Measurements from ENCODE around the gene KIF26B. TPM values are rescaled to one million over a fixed set of nuclear protein-coding genes. Genes with fewer than 3 reads are reported as not detected.
A peak's percentile ranks its signal among the peaks of the same experiment; 100 is the strongest.

The KIF26B gene
- total and polyA plus RNA-seq, 2 experiments from 2014 or later, result 2.5 to 8.0 TPM

DNA sequence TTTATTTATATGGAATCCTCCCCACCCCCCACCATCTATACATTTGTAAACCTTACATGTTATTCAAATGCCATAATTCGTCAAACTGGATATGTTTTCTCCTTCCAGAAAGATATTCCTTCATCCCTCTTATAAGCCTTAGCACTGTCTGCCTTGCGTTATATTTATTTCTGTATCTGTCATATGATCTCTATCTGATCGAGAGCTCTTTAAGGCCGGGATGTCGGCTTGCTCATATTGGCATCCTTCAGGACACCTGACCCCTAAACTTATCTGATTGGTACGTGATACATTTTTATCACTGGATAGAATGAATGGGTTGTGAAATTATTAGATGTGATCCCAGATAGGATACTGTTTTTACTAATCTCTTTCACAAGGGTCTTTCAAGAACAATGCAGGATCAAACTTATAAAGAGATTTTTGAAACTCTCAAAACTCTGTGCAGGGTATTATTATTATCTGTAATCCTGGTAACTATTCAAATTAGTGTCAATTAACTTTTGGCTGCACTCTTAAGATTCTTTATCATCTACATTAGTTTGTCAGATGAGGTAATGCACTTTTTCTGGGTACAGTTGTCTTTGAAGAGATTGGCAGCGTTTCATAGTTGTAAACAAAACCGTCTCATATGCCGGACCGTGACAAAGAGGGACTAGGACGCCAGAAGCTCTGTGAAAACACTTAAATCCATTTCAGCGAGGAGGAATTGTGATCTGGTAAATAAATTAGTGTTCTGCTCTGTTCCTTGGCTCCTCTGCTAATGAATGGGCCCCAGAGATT, 152.0 kb downstream of the KIF26B start:
- Histone ChIP-seq H3K36me3 (ENCODE audit: low read depth) (no peaks in the 10 kb centered on the region), H3K9me3 (ENCODE audit: low read depth) (no peaks in the 10 kb centered on the region), H3K9ac (no peak overlapping the region), H4K20me1 (ENCODE audit: insufficient read depth) (no peaks in the 10 kb centered on the region), H3K9me2 (ENCODE audit: insufficient read depth) (no peaks in the 10 kb centered on the region), H2AFZ (no peak overlapping the region), H3F3A (ENCODE audit: insufficient read depth) (no peaks in the 10 kb centered on the region), H3K27me3 (replicated peaks; ENCODE audit: insufficient read depth) (no peaks in the 10 kb centered on the region), H3K79me2 (ENCODE audit: insufficient read depth) (no peaks in the 10 kb centered on the region), H3K4me1 (ENCODE audit: insufficient read depth) (no peaks in the 10 kb centered on the region), H3K4me2 (ENCODE audit: unreplicated experiment) (no peak overlapping the region), H3K4me3 (no peak overlapping the region), H3K27ac (no peak overlapping the region)
- DNase-seq, result no peak
- TF ChIP-seq EZH2 (IDR thresholded peaks at IDR 0.05; ENCODE audit: insufficient read depth, poor library complexity, severe bottlenecking) (no peak), EZH2phosphoT487 (IDR thresholded peaks at IDR 0.05; ENCODE audit: insufficient read depth, low read depth) (no peak)
- in situ Hi-C loops (cut with MboI), result no loop called here
- 50% methylated on average over 12 of the region's 12 CpGs for WGBS, 2 experiments (ENCODE audit: low coverage in 1 of 2, low lambda C conversion rate in 2 of 2, missing lambda C conversion rate in 2 of 2)

DNA sequence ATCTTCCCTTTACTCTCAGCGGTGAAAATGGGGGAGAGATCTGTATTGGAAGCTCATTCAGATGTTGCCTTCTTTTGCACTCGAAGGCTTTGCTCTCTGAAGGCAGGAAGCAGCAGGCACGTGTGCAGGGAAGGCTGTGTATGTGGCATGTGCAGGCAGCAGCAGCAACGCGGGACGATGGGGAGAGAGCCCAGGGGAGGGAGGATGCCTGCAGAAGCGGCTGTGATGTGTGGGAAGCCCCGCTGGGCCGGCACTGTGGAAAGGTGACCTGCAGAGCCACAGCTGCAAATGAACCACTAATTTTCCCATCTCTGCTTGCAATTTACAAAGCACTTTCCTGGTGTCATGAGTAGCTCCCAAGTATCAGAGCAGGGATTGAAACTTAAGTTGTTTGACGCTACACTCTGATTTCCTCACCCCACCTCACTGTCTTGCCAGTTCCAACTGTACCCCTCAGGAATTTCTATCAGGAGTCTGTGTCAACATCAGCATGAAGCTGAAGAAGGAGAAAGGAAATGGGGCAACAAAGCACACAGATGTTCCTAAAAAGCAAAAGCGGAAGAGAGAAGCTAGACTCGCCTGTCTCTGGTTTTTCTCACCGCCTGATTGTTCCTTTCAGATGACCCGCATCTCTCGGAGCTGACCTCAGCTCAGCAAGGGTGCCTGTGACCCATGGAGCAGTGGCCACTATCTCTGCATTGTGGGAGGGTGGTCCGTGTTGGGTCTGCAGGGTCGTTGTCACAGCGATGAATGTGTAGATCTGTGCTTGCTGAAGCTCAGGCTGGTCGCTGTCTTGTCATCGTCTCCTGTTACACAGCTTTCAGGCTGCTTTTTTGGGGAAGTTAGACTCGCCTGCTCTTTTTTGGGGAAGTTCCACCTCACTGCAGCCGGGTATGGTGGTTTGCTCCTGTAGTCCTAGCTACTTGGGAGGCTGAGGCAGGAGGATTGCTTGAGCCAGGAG, 156.1 kb downstream of the KIF26B start:
- Histone ChIP-seq H3K79me2 (ENCODE audit: insufficient read depth) (no peaks in the 10 kb centered on the region), H3K9me2 (ENCODE audit: insufficient read depth) (no peaks in the 10 kb centered on the region), H3K4me2 (ENCODE audit: unreplicated experiment) (peak overlapping the region; percentile 84), H3K36me3 (ENCODE audit: low read depth) (no peaks in the 10 kb centered on the region), H4K20me1 (ENCODE audit: insufficient read depth) (no peaks in the 10 kb centered on the region), H3K9me3 (ENCODE audit: low read depth) (no peaks in the 10 kb centered on the region), H3K27ac (no peak overlapping the region), H3K4me3 (peak overlapping the region; percentile 62), H3F3A (ENCODE audit: insufficient read depth) (no peaks in the 10 kb centered on the region; the same call in 1 of the 2 replicates), H3K27me3 (replicated peaks; ENCODE audit: insufficient read depth) (no peaks in the 10 kb centered on the region), H3K4me1 (ENCODE audit: insufficient read depth) (no peaks in the 10 kb centered on the region; the same call in 1 of the 2 replicates), H2AFZ (peak overlapping the region; percentile 70), H3K9ac (peak overlapping the region; percentile 34)
- peak; percentile 58 for DNase-seq
- WGBS, 2 experiments (ENCODE audit: low coverage in 1 of 2, low lambda C conversion rate in 2 of 2, missing lambda C conversion rate in 2 of 2), result 7 to 8% methylated on average over 22 of the region's 22 CpGs
- in situ Hi-C loops (cut with MboI), result no loop called here
- TF ChIP-seq EZH2 (IDR thresholded peaks at IDR 0.05; ENCODE audit: insufficient read depth, poor library complexity, severe bottlenecking) (no peak), EZH2phosphoT487 (IDR thresholded peaks at IDR 0.05; ENCODE audit: insufficient read depth, low read depth) (no peak)

DNA sequence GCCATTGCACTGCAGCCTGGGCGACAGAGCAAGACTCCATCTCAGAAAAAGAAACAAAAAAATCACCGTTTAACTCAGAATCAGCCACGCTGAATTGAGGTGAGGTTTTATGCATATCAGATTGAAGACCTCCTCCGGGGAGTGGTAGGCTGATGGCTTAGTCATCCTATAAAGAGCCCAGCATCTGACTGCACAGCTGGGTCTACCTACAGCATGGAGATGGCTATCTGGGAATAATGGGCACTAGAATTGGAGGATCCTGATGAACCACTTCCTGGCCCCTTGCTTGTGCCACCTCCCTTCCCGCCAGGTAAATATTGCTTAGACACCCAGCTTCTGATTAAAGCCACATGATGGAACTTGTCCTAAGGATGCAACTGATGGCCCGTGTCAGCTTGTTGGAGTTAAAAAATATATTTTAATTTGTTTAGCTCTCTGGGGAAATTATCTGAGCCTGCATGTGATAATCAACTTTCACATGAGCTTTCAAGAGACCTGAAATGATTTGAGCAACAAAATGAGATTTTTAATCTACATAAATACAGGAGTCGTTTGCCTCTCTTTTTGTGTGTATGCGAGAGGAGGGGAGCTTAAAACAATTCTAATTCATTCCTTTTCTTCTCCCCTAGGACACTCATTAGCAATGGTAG, 157.2 kb downstream of the KIF26B start:
- no peak for TF ChIP-seq EZH2phosphoT487 (IDR thresholded peaks at IDR 0.05; ENCODE audit: insufficient read depth, low read depth)
- no peak for TF ChIP-seq EZH2 (IDR thresholded peaks at IDR 0.05; ENCODE audit: insufficient read depth, poor library complexity, severe bottlenecking)
- Histone ChIP-seq H3K27ac (no peak overlapping the region), H3K4me1 (ENCODE audit: insufficient read depth) (no peaks in the 10 kb centered on the region; the same call in 1 of the 2 replicates), H3K79me2 (ENCODE audit: insufficient read depth) (no peaks in the 10 kb centered on the region), H3K36me3 (ENCODE audit: low read depth) (no peaks in the 10 kb centered on the region), H3K9ac (no peak overlapping the region), H3K27me3 (replicated peaks; ENCODE audit: insufficient read depth) (no peaks in the 10 kb centered on the region), H3K4me2 (ENCODE audit: unreplicated experiment) (no peak overlapping the region), H3F3A (ENCODE audit: insufficient read depth) (no peaks in the 10 kb centered on the region; the same call in 1 of the 2 replicates), H2AFZ (no peak overlapping the region), H3K4me3 (no peak overlapping the region), H3K9me2 (ENCODE audit: insufficient read depth) (no peaks in the 10 kb centered on the region), H3K9me3 (ENCODE audit: low read depth) (no peaks in the 10 kb centered on the region), H4K20me1 (ENCODE audit: insufficient read depth) (no peaks in the 10 kb centered on the region)
- in situ Hi-C loops (cut with MboI), result no loop called here
- no peak for DNase-seq
- WGBS, 2 experiments (ENCODE audit: low coverage in 1 of 2, low lambda C conversion rate in 2 of 2, missing lambda C conversion rate in 2 of 2), result 76 to 78% methylated on average over 8 of the region's 8 CpGs

DNA sequence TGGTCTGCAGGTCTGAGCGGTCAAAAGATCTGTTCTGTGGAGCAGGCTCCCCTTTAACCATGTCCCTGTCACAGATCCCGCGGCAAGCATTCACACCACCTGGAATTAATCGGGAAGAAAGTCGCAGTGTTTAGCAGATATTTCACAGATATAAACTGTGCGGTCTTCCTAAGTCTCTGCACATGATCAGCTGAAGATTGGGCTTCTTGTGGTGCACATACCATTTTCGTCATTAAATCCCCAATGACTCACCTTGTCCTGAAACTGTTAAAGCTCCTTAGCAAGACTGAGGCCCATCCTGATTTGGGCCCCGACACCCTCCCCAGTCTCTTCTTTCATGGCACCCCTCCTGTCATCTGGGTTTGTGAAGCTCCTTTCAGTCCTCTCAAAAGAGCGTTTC, 158.8 kb downstream of the KIF26B start:
- in situ Hi-C loops (cut with MboI), result no loop called here
- 39 to 45% methylated on average over 9 of the region's 9 CpGs for WGBS, 2 experiments (ENCODE audit: low coverage in 1 of 2, low lambda C conversion rate in 2 of 2, missing lambda C conversion rate in 2 of 2)
- TF ChIP-seq EZH2phosphoT487 (IDR thresholded peaks at IDR 0.05; ENCODE audit: insufficient read depth, low read depth) (no peak), EZH2 (IDR thresholded peaks at IDR 0.05; ENCODE audit: insufficient read depth, poor library complexity, severe bottlenecking) (no peak)

More for the DNA sequence above, 158.8 kb downstream of the KIF26B start:
- H3K27ac ChIP-seq, result no peak overlapping the region
- no peaks in the 10 kb centered on the region for H3K27me3 ChIP-seq (replicated peaks; ENCODE audit: insufficient read depth)
- no peaks in the 10 kb centered on the region for H3K36me3 ChIP-seq (ENCODE audit: low read depth)
- no peaks in the 10 kb centered on the region; the same call in 1 of the 2 replicates for H3K4me1 ChIP-seq (ENCODE audit: insufficient read depth)
- H2AFZ ChIP-seq, result peak overlapping the region; percentile 19
- no peak overlapping the region for H3K9ac ChIP-seq
- H4K20me1 ChIP-seq (ENCODE audit: insufficient read depth), result no peaks in the 10 kb centered on the region
- no peaks in the 10 kb centered on the region; the same call in 1 of the 2 replicates for H3F3A ChIP-seq (ENCODE audit: insufficient read depth)
- H3K4me3 ChIP-seq, result no peak overlapping the region
- peak; percentile 36 for DNase-seq
- no peaks in the 10 kb centered on the region for H3K9me3 ChIP-seq (ENCODE audit: low read depth)
- no peaks in the 10 kb centered on the region for H3K79me2 ChIP-seq (ENCODE audit: insufficient read depth)
- no peaks in the 10 kb centered on the region for H3K9me2 ChIP-seq (ENCODE audit: insufficient read depth)
- no peak overlapping the region for H3K4me2 ChIP-seq (ENCODE audit: unreplicated experiment)

Data from GM23248 (cell line).